Progenitor cell of endocrine pancreas (in vitro differentiated cells): Measurements from ENCODE around the gene MSI2. TPM values are rescaled to one million over a fixed set of nuclear protein-coding genes. Genes with fewer than 3 reads are reported as not detected.

Source experiments
- DNase-seq: peaks from one replicate; pipeline ENCODE4 v3.0.0; 2021; ENCODE audit warnings: low spot score; ENCODE audit not compliant: unreplicated experiment
- H3K27ac Mint-ChIP-seq: 2 replicates; pipeline ENCODE4 v1.8.0; 2021; ENCODE audit warnings: mild to moderate bottlenecking, moderate library complexity, mixed read lengths
- H3K27me3 Mint-ChIP-seq: 2 replicates; pipeline ENCODE4 v1.8.0; 2021; ENCODE audit warnings: mixed read lengths
- H3K36me3 Mint-ChIP-seq: 2 replicates; pipeline ENCODE4 v1.8.0; 2022; ENCODE audit warnings: mixed read lengths; ENCODE audit not compliant: insufficient read depth
- H3K4me1 Mint-ChIP-seq: 2 replicates; pipeline ENCODE4 v1.8.0; 2021; ENCODE audit warnings: low read depth, mixed read lengths
- H3K4me3 Mint-ChIP-seq: 2 replicates; pipeline ENCODE4 v1.8.0; 2021; ENCODE audit warnings: low read depth, mild to moderate bottlenecking, moderate library complexity, mixed read lengths
- H3K9me3 Mint-ChIP-seq: 2 replicates; pipeline ENCODE4 v1.8.0; 2021; ENCODE audit warnings: low read depth, mixed read lengths
- CTCF ChIP-seq: fragments of 200-600 bp; sonication (generic); IDR thresholded peaks from one replicate; pipeline ENCODE4 v1.5.0; 2021; ENCODE audit warnings: antibody characterized with exemption, mild to moderate bottlenecking; ENCODE audit not compliant: unreplicated experiment
- total RNA-seq: library from RNA; stranded (reverse); gene quantifications from 2 replicates; pipeline ENCODE4 v1.2.1, GENCODE V29; 2021

MSI2 gene
- total RNA-seq, 1 donor from 2014 or later, result 164 TPM

- H3K4me1 Mint-ChIP-seq, result peaks cover 14% of the 10 kb centered on the region
- no peaks in the 10 kb centered on the region for H3K9me3 Mint-ChIP-seq
- no peaks in the 10 kb centered on the region for H3K27me3 Mint-ChIP-seq
- no peak for TF ChIP-seq CTCF
- no peak overlapping the region for H3K4me3 Mint-ChIP-seq
- H3K36me3 Mint-ChIP-seq, result peaks cover 1% of the 10 kb centered on the region
- H3K27ac Mint-ChIP-seq, result no peak overlapping the region
- DNase-seq, result no peak
These were observed 250.4 kb downstream of the MSI2 start for GRCh38 chr17:57506774-57507127.

GRCh38 chr17:57507828-57508227 is 251.5 kb downstream of the MSI2 start:
- Mint-ChIP-seq H3K4me1 (peaks cover 11% of the 10 kb centered on the region), H3K27me3 (no peaks in the 10 kb centered on the region), H3K36me3 (peaks cover 1% of the 10 kb centered on the region), H3K9me3 (no peaks in the 10 kb centered on the region), H3K4me3 (no peak overlapping the region), H3K27ac (no peak overlapping the region)
- DNase-seq, result no peak
- TF ChIP-seq CTCF, result no peak

- Mint-ChIP-seq H3K27ac (no peak overlapping the region), H3K4me3 (no peak overlapping the region), H3K36me3 (no peaks in the 10 kb centered on the region), H3K9me3 (no peaks in the 10 kb centered on the region), H3K27me3 (no peaks in the 10 kb centered on the region), H3K4me1 (peaks cover 5% of the 10 kb centered on the region)
- TF ChIP-seq CTCF, result no peak
- no peak for DNase-seq
These were observed 252.3 kb downstream of the MSI2 start for GRCh38 chr17:57508671-57509070.

- Mint-ChIP-seq H3K4me1 (peaks cover 1% of the 10 kb centered on the region), H3K4me3 (no peak overlapping the region), H3K9me3 (no peaks in the 10 kb centered on the region), H3K27me3 (no peaks in the 10 kb centered on the region), H3K27ac (peak overlapping the region; percentile 79), H3K36me3 (peaks cover 2% of the 10 kb centered on the region)
- no peak for DNase-seq
- TF ChIP-seq CTCF, result no peak
These were observed 255.3 kb downstream of the MSI2 start for GRCh38 chr17:57511475-57512123.

- Mint-ChIP-seq H3K27ac (no peak overlapping the region), H3K4me1 (peaks cover 6% of the 10 kb centered on the region)
These were observed 255.9 kb downstream of the MSI2 start for GRCh38 chr17:57512258-57512657.

More at GRCh38 chr17:57512258-57512657, 255.9 kb downstream of the MSI2 start:
- Mint-ChIP-seq H3K9me3 (no peaks in the 10 kb centered on the region), H3K4me3 (no peak overlapping the region), H3K36me3 (peaks cover 2% of the 10 kb centered on the region), H3K27me3 (no peaks in the 10 kb centered on the region)
- DNase-seq, result no peak
- no peak for TF ChIP-seq CTCF
